Measurements from ENCODE around the gene TBKBP1. TPM values are rescaled to one million over a fixed set of nuclear protein-coding genes. Genes with fewer than 3 reads are reported as not detected.
"Not testable (repeated sequence)": the region's sequence is repeated elsewhere in the genome, so short reads cannot be mapped to it uniquely, and the experiment has no call there.

The TBKBP1 gene
- total RNA-seq, 1 donor from 2014 or later = 18.3 TPM

DNA sequence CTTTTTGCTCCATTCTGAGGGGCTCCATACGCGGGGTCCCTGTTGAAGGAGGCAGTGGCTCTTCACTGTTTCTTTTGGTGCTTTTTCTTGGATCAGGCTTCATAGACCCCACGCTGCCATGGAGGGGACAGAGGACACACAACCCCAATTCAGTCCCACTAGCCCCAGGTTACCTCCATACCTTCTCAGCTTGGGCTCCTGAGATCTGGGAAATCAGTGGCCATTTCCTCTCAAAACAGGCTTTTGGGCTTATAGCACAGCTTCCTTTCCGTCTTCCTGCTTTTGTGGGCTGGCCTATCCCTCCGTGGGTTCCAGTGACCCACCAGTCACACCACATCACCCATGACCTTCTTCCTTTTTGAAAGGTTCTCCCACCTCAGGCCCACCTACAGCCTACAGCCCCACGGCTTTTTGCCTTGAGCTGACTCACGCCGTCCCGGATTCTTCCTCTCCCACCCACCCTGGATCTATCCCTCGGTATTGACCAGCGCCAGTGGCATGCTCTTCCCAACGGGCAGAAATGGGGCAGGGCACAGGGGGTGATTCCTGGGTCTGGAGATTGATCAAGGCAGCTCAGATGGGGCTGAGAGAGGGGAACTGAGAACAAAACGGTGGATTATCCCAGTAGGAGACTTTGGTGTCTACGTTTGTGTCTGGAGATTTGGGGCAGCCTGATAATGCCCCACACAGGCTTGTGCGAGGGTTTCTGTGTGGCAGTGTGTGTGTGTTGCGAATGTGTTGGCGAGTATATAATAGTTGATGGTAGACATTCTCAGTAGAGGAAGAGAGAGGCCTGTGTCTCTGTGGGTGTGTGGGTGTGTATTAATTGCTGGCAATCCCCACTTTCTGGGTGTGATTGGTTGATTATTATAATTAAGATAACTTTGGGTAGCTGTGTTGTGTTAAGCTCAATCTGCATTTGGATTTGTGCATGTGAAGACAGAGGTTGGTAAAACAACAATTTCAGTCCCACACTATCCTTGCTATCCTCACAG, 42.8 kb downstream of the TBKBP1 start:
- Histone ChIP-seq H3K4me1 (no peaks in the 10 kb centered on the region), H3K27ac (no peak overlapping the region), H3K4me3 (no peak overlapping the region), H3K36me3 (no peaks in the 10 kb centered on the region), H3K27me3 (peaks cover 18% of the 10 kb centered on the region), H3K9me3 (no peaks in the 10 kb centered on the region)
- intact Hi-C loops (cut with DNase I) = no loop called here
- DNase-seq (ENCODE audit: low spot score in 2 of 2) = peak in 1 of 2 donors; percentile 27
- TF ChIP-seq, protein P1, sequence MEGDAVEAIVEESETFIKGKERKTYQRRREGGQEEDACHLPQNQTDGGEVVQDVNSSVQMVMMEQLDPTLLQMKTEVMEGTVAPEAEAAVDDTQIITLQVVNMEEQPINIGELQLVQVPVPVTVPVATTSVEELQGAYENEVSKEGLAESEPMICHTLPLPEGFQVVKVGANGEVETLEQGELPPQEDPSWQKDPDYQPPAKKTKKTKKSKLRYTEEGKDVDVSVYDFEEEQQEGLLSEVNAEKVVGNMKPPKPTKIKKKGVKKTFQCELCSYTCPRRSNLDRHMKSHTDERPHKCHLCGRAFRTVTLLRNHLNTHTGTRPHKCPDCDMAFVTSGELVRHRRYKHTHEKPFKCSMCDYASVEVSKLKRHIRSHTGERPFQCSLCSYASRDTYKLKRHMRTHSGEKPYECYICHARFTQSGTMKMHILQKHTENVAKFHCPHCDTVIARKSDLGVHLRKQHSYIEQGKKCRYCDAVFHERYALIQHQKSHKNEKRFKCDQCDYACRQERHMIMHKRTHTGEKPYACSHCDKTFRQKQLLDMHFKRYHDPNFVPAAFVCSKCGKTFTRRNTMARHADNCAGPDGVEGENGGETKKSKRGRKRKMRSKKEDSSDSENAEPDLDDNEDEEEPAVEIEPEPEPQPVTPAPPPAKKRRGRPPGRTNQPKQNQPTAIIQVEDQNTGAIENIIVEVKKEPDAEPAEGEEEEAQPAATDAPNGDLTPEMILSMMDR (IDR thresholded peaks at IDR 0.05) = no peak

DNA sequence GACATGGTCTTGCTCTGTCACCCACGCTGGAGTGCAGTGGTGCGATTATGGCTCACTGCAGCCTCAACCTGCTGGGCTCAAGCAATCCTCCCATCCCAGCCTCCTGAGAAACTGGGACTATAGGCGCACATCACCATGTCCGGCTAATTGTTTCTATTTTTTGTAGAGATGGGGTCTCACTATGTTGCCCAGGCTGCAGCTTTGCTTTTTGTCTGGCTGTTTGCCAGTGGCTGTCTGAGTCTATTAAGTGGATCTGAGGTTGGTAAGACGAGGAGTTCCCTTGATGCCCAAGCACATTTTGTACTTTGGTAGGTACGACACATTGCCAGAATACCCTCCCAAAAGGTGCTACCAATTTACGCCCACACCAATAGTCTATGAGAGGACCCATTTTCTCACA, 44.2 kb downstream of the TBKBP1 start:
- Histone ChIP-seq H3K9me3 (no peaks in the 10 kb centered on the region), H3K27ac (no peak overlapping the region), H3K4me3 (no peak overlapping the region), H3K36me3 (no peaks in the 10 kb centered on the region), H3K4me1 (no peaks in the 10 kb centered on the region), H3K27me3 (peaks cover 15% of the 10 kb centered on the region)
- DNase-seq (ENCODE audit: low spot score in 2 of 2) = peak in 1 of 2 donors; percentile 55
- TF ChIP-seq, protein P1 (IDR thresholded peaks at IDR 0.05) = no peak
- intact Hi-C loops (cut with DNase I) = no loop called here

DNA sequence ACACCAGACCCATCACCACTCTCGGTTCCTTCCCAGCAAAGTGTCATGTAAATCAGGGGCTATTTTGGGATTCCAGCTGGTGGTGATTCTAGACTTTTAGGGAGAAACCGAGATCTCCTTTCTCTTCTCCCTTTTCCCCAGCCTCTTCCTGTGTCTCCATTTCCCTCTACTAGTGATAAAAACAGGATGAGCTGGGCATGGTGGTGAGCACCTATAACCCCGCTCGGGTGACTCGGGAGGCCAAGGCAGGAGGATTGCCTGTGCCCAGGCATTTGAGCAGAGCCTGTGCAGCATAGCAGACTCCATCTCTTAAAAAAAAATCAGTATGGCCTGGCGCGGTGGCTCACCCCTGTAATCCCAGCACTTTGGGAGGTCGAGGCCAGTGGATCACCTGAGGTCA, 45.2 kb downstream of the TBKBP1 start:
- TF ChIP-seq, protein P1 (IDR thresholded peaks at IDR 0.05) = no peak
- no peak for DNase-seq (ENCODE audit: low spot score in 2 of 2)
- Histone ChIP-seq H3K36me3 (no peaks in the 10 kb centered on the region), H3K27ac (no peak overlapping the region), H3K27me3 (peaks cover 6% of the 10 kb centered on the region), H3K4me1 (no peaks in the 10 kb centered on the region), H3K9me3 (no peaks in the 10 kb centered on the region), H3K4me3 (no peak overlapping the region)
- intact Hi-C loops (cut with DNase I) = no loop called here

DNA sequence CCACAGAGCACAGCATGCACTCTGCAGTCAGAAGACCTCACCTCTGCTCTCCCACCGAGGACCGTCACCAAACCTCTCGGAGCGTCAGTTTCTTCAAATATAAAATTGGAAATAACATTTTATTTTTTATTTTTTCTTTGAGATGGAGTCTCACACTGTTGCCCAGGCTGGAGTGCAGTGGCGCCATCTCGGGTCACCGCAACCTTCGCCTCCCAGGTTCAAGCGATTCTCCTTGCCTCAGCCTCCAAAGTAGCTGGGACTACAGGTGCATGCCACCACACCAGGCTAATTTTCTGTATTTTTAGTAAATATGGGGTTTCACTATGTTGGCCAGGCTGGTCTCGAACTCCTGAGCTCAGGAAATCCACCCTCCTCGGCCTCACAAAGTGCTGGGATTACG, 46.0 kb downstream of the TBKBP1 start:
- H3K27me3 ChIP-seq; H3K4me1 ChIP-seq; H3K36me3 ChIP-seq; H3K4me3 ChIP-seq; intact Hi-C loops (cut with DNase I); H3K9me3 ChIP-seq; H3K27ac ChIP-seq: not testable (repeated sequence)
- peak in 1 of 2 donors; percentile 27 for DNase-seq (ENCODE audit: low spot score in 2 of 2)

DNA sequence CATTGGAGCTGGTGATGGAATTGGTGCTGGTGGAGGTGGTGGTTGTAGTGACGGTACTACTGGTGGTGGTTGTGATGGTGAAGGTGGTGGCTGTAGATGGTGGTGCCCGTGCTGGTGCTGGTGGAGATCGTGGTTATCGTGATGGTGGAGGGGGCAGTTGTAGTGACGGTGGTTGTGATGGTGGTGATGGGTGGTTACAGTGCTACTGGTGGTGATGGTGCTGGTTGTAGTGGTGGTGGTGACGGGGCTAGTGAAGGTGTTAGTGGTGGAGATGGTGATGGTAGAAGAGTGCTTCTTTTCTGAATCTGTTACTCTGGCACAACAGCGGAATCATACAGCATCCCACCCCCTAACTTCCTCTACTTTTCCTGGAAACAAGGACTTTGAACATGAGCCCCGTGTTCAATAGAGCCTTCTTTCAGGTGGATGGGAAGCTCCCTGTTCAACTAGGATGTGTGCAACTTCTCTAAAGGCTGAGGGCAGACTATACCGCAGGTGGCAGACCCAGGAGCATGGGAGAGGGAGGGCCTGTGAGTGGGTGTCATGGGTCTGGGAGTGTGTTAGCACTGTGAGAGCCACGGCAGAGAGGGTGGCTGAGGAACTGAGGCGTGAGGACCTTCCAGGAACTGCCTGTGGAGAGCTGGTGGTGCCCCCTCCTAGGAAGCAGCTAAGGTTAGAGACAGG, 47.3 kb downstream of the TBKBP1 start:
- intact Hi-C loops (cut with DNase I) = no loop called here
- DNase-seq (ENCODE audit: low spot score in 2 of 2) = peak in 1 of 2 donors; percentile 13

More for the DNA sequence above, 47.3 kb downstream of the TBKBP1 start:
- Histone ChIP-seq H3K4me3 (no peak overlapping the region), H3K36me3 (no peaks in the 10 kb centered on the region), H3K27ac (no peak overlapping the region), H3K27me3 (peaks cover 6% of the 10 kb centered on the region), H3K4me1 (no peaks in the 10 kb centered on the region), H3K9me3 (no peaks in the 10 kb centered on the region)
- TF ChIP-seq, protein P1 (IDR thresholded peaks at IDR 0.05) = no peak

Measured in ascending aorta (tissue), 2 donors.